ENCODE results near the gene ITGB1.

The ITGB1 gene

DNA sequence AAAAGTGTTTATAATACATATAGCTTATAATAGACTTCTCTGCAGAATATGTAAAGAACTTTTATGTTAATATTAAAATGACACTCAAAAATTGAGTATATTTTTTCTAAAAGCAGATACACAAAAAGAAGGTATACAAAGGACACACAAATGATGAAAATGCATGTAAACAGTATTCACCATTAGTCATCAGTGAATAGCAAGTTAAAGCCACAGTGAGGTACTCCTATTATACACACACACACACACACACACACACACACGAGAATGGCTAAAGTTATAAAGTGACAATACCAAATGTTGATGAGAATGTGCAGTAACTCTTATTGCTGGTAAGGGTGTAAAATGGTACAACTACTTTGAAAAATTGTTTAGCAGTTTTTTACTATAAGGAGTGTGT, 92.9 kb downstream of the ITGB1 start:
- no peak overlapping the region for H2BK12ac ChIP-seq (ENCODE audit: low read length)
- no peak overlapping the region for H4K8ac ChIP-seq (ENCODE audit: low read depth, low read length)
- DNase-seq (ENCODE audit: low spot score) = no peak
- no peaks in the 10 kb centered on the region for H3K4me1 ChIP-seq (ENCODE audit: control insufficient read depth in 2 of 2, insufficient read depth in 1 of 2, low read depth in 1 of 2, low read length in 2 of 2)
- no peak overlapping the region for H3K23ac ChIP-seq (ENCODE audit: low read depth, low read length, poor library complexity)
- no peak overlapping the region for H4K91ac ChIP-seq (ENCODE audit: low read depth, low read length, poor library complexity)
- no peak overlapping the region for H3K4me2 ChIP-seq (ENCODE audit: insufficient read depth, low read length, poor library complexity, severe bottlenecking)
- WGBS, 2 donors (ENCODE audit: extremely low coverage in 2 of 2, insufficient read length in 2 of 2, insufficient replicate concordance in 1 of 2) = no CpG with 5 or more reads among the region's 1 CpG
- no peak overlapping the region for H2BK120ac ChIP-seq (ENCODE audit: low read depth, low read length)
- no peaks in the 10 kb centered on the region for H3K36me3 ChIP-seq (replicated peaks in 1 of 2; ENCODE audit: control insufficient read depth in 2 of 2, insufficient read depth in 2 of 2, low read length in 2 of 2)
- no peak overlapping the region for H3K4me3 ChIP-seq (ENCODE audit: low read length in 2 of 2)
- H2AFZ ChIP-seq (ENCODE audit: low read length) = no peak overlapping the region
- no peak overlapping the region for H2AK5ac ChIP-seq (ENCODE audit: low read depth, low read length)
- H3K9me3 ChIP-seq (replicated peaks in 1 of 2; ENCODE audit: control insufficient read depth in 2 of 2, insufficient read depth in 1 of 2, low read depth in 1 of 2, low read length in 2 of 2) = no peaks in the 10 kb centered on the region
- no peak overlapping the region for H3K27ac ChIP-seq (replicated peaks; ENCODE audit: low read length)
- H3K18ac ChIP-seq (ENCODE audit: low read length) = no peak overlapping the region
- H3K9ac ChIP-seq (ENCODE audit: low read depth, low read length, poor library complexity) = no peak overlapping the region
- H2BK15ac ChIP-seq (ENCODE audit: low read length) = no peak overlapping the region
- no peaks in the 10 kb centered on the region for H3K79me1 ChIP-seq (ENCODE audit: low read depth, low read length)
- H3K27me3 ChIP-seq (ENCODE audit: control insufficient read depth in 3 of 3, insufficient read depth in 3 of 3, low read depth in 1 of 3, low read length in 3 of 3) = no peaks in the 10 kb centered on the region
- H3K4ac ChIP-seq (ENCODE audit: low read length) = no peak overlapping the region
- no peak overlapping the region for H3K14ac ChIP-seq (ENCODE audit: low read length)
- H2BK5ac ChIP-seq (ENCODE audit: low read length) = no peak overlapping the region

GRCh38 chr10:32854435-32854834, 103.6 kb downstream of the ITGB1 start:
- no peak overlapping the region for H3K18ac ChIP-seq (ENCODE audit: low read length)
- no peak overlapping the region for H2BK120ac ChIP-seq (ENCODE audit: low read depth, low read length)
- H3K23ac ChIP-seq (ENCODE audit: low read depth, low read length, poor library complexity) = no peak overlapping the region
- H3K9me3 ChIP-seq (replicated peaks in 1 of 2; ENCODE audit: control insufficient read depth in 2 of 2, insufficient read depth in 1 of 2, low read depth in 1 of 2, low read length in 2 of 2) = peaks cover 4% of the 10 kb centered on the region in 2 donors
- H3K27me3 ChIP-seq (ENCODE audit: control insufficient read depth in 3 of 3, insufficient read depth in 3 of 3, low read depth in 1 of 3, low read length in 3 of 3) = no peaks in the 10 kb centered on the region
- no peak overlapping the region for H2AFZ ChIP-seq (ENCODE audit: low read length)
- H3K4me2 ChIP-seq (ENCODE audit: insufficient read depth, low read length, poor library complexity, severe bottlenecking) = no peak overlapping the region
- no peaks in the 10 kb centered on the region for H3K36me3 ChIP-seq (replicated peaks in 1 of 2; ENCODE audit: control insufficient read depth in 2 of 2, insufficient read depth in 2 of 2, low read length in 2 of 2)
- no peak overlapping the region for H3K27ac ChIP-seq (replicated peaks; ENCODE audit: low read length)
- no peak overlapping the region for H2BK15ac ChIP-seq (ENCODE audit: low read length)
- H2BK5ac ChIP-seq (ENCODE audit: low read length) = no peak overlapping the region
- WGBS, 2 donors (ENCODE audit: extremely low coverage in 2 of 2, insufficient read length in 2 of 2, insufficient replicate concordance in 1 of 2) = no CpG with 5 or more reads among the region's 2 CpGs
- no peak overlapping the region for H3K4ac ChIP-seq (ENCODE audit: low read length)
- no peak overlapping the region for H4K91ac ChIP-seq (ENCODE audit: low read depth, low read length, poor library complexity)
- no peak for DNase-seq (ENCODE audit: low spot score)
- no peak overlapping the region for H4K8ac ChIP-seq (ENCODE audit: low read depth, low read length)
- H2BK12ac ChIP-seq (ENCODE audit: low read length) = no peak overlapping the region
- no peak overlapping the region for H3K9ac ChIP-seq (ENCODE audit: low read depth, low read length, poor library complexity)
- H3K14ac ChIP-seq (ENCODE audit: low read length) = no peak overlapping the region
- no peaks in the 10 kb centered on the region for H3K79me1 ChIP-seq (ENCODE audit: low read depth, low read length)
- H3K4me1 ChIP-seq (ENCODE audit: control insufficient read depth in 2 of 2, insufficient read depth in 1 of 2, low read depth in 1 of 2, low read length in 2 of 2) = no peaks in the 10 kb centered on the region
- no peak overlapping the region for H2AK5ac ChIP-seq (ENCODE audit: low read depth, low read length)
- no peak overlapping the region for H3K4me3 ChIP-seq (ENCODE audit: low read length in 2 of 2)

DNA sequence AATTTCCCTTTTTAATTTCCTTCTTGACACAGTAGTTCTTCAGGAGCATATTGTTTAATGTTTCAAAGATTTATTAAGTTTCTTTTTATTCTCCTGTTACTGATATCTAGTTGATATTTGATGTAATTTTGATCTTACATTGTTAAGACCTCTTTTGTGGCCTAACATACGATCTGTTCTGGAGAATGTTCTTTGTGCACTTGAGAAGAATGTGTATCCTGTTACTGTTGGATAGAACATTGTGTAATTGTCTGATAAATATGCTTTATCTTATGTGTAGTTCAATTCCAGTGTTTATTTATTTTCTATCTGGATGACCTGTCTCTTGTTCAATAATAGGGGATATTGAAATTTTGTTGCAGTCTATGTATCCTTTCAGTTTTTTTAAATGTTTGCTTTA, 106.7 kb downstream of the ITGB1 start:
- Histone ChIP-seq H3K14ac (ENCODE audit: low read length) (no peak overlapping the region), H3K23ac (ENCODE audit: low read depth, low read length, poor library complexity) (no peak overlapping the region), H3K9ac (ENCODE audit: low read depth, low read length, poor library complexity) (no peak overlapping the region), H3K36me3 (replicated peaks in 1 of 2; ENCODE audit: control insufficient read depth in 2 of 2, insufficient read depth in 2 of 2, low read length in 2 of 2) (no peaks in the 10 kb centered on the region), H3K4me2 (ENCODE audit: insufficient read depth, low read length, poor library complexity, severe bottlenecking) (no peak overlapping the region), H2BK12ac (ENCODE audit: low read length) (no peak overlapping the region), H3K27ac (replicated peaks; ENCODE audit: low read length) (no peak overlapping the region), H2BK120ac (ENCODE audit: low read depth, low read length) (no peak overlapping the region), H2AK5ac (ENCODE audit: low read depth, low read length) (no peak overlapping the region), H2BK15ac (ENCODE audit: low read length) (no peak overlapping the region), H3K18ac (ENCODE audit: low read length) (no peak overlapping the region), H3K9me3 (replicated peaks in 1 of 2; ENCODE audit: control insufficient read depth in 2 of 2, insufficient read depth in 1 of 2, low read depth in 1 of 2, low read length in 2 of 2) (peaks cover 0 to 4% of the 10 kb centered on the region in 2 donors), H2BK5ac (ENCODE audit: low read length) (no peak overlapping the region), H3K4me1 (ENCODE audit: control insufficient read depth in 2 of 2, insufficient read depth in 1 of 2, low read depth in 1 of 2, low read length in 2 of 2) (no peaks in the 10 kb centered on the region), H3K27me3 (ENCODE audit: control insufficient read depth in 3 of 3, insufficient read depth in 3 of 3, low read depth in 1 of 3, low read length in 3 of 3) (no peaks in the 10 kb centered on the region), H2AFZ (ENCODE audit: low read length) (no peak overlapping the region), H3K4me3 (ENCODE audit: low read length in 2 of 2) (no peak overlapping the region), H3K4ac (ENCODE audit: low read length) (no peak overlapping the region), H4K8ac (ENCODE audit: low read depth, low read length) (no peak overlapping the region), H3K79me1 (ENCODE audit: low read depth, low read length) (no peaks in the 10 kb centered on the region), H4K91ac (ENCODE audit: low read depth, low read length, poor library complexity) (no peak overlapping the region)
- no peak for DNase-seq (ENCODE audit: low spot score)
- WGBS, 2 donors (ENCODE audit: extremely low coverage in 2 of 2, insufficient read length in 2 of 2, insufficient replicate concordance in 1 of 2) = no CpG with 5 or more reads among the region's 1 CpG
